GM12878 (cell line): ENCODE results near the gene CA6. TPM values are rescaled to one million over a fixed set of nuclear protein-coding genes. Genes with fewer than 3 reads are reported as not detected.
"Not testable (repeated sequence)": the region's sequence is repeated elsewhere in the genome, so short reads cannot be mapped to it uniquely, and the experiment has no call there.

ENCODE experiments used
- ATAC-seq: fragments of 200-7000 bp; cut with Tn5 transposase; 3 replicates; pipeline ENCODE4 v1.9.1; 2020; ENCODE audit warnings: mild to moderate bottlenecking, moderate library complexity
- BruUV-seq: library from RNA; stranded (reverse); fragments of 400-500 nt; replicated peaks from 2 replicates; lab custom pipeline; 2021; lab: Mats Ljungman, UMichigan
- CTCF ChIA-PET: fragments of 300-600 bp; sonication (Branson Sonifier 250); formaldehyde crosslinking; extraction: SDS; loops from one replicate; lab custom pipeline; 2021; ENCODE audit warnings: inconsistent platforms; lab: Yijun Ruan, JAX
- POLR2A ChIA-PET: fragments of 350-600 bp; formaldehyde crosslinking; extraction: SDS; loops from one replicate; lab custom pipeline; 2021; ENCODE audit warnings: inconsistent platforms; lab: Charles Lee
- RAD21 ChIA-PET: fragments of 300-600 bp; sonication (Branson Sonifier 250); formaldehyde crosslinking; loops from one replicate; lab custom pipeline; 2023; ENCODE audit warnings: antibody characterized with exemption; ENCODE audit not compliant: unreplicated experiment; lab: Charles Lee
- SMC1A ChIA-PET: fragments of 300-600 bp; sonication (Branson Sonifier 250); formaldehyde crosslinking; loops from one replicate; lab custom pipeline; 2023; ENCODE audit not compliant: unreplicated experiment, uncharacterized antibody; lab: Charles Lee
- DNase-seq: peaks from one replicate; pipeline ENCODE4 v3.0.0-alpha.2; 2011; ENCODE audit warnings: low read depth, low spot score
- FAIRE-seq: peaks from 3 replicates; lab custom pipeline; 2011; peaks lifted over from hg19 to GRCh38; lab: Jason Lieb, UNC
- H2AFZ ChIP-seq: 2 replicates; pipeline ENCODE4 v1.6.0; 2011; ENCODE audit warnings: low read depth, low read length, control low read depth; ENCODE audit not compliant: control insufficient read depth
- H3K27ac ChIP-seq: 2 replicates; pipeline ENCODE4 v1.5.1; 2011; ENCODE audit warnings: control low read depth; ENCODE audit not compliant: control insufficient read depth, insufficient read depth
- H3K27me3 ChIP-seq, 2 experiments: replicated peaks in 1 of 2; 2 replicates each; pipeline versions ENCODE4 v1.6.0 to v1.6.1; 2011; ENCODE audit warnings: low read length in 1 of 2; ENCODE audit not compliant: control insufficient read depth in 2 of 2, insufficient read depth in 2 of 2
- H3K36me3 ChIP-seq, 2 experiments: 2 replicates each; pipeline ENCODE4 v1.5.1; 2011; ENCODE audit warnings: low read length in 1 of 2; ENCODE audit not compliant: control insufficient read depth in 2 of 2, insufficient read depth in 2 of 2
- H3K4me1 ChIP-seq: 2 replicates; pipeline ENCODE4 v1.6.1; 2011; ENCODE audit warnings: mild to moderate bottlenecking, low read length, moderate library complexity, mixed read lengths; ENCODE audit not compliant: control insufficient read depth, insufficient read depth
- H3K4me2 ChIP-seq: 2 replicates; pipeline ENCODE4 v1.6.0; 2011; ENCODE audit warnings: control low read depth; ENCODE audit not compliant: control insufficient read depth, insufficient read depth
- H3K4me3 ChIP-seq: fragments of 200-600 bp; sonication (generic); 2 replicates; pipeline ENCODE4 v1.5.1; 2016
- H3K79me2 ChIP-seq: 2 replicates; pipeline ENCODE4 v1.6.0; 2011; ENCODE audit warnings: low read length; ENCODE audit not compliant: control insufficient read depth, insufficient read depth
- H3K9ac ChIP-seq: 2 replicates; pipeline ENCODE4 v1.8.0; 2011; ENCODE audit warnings: low read length, control low read depth, mixed read lengths; ENCODE audit not compliant: control insufficient read depth, insufficient read depth
- H3K9me3 ChIP-seq: replicated peaks from 3 replicates; pipeline ENCODE4 v1.5.1; 2011; ENCODE audit warnings: mild to moderate bottlenecking, low read length; ENCODE audit not compliant: control insufficient read depth, insufficient read depth
- H4K20me1 ChIP-seq: 2 replicates; pipeline ENCODE4 v1.6.0; 2011; ENCODE audit not compliant: control insufficient read depth, insufficient read depth
- IKZF1 ChIP-seq: fragments of 450-650 bp; conservative IDR thresholded peaks from 2 replicates; pipeline ENCODE4 v1.6.1; 2017; ENCODE audit warnings: antibody characterized with exemption, mild to moderate bottlenecking
- SMARCA5 ChIP-seq: fragments of 450-650 bp; IDR thresholded peaks from 2 replicates; pipeline ENCODE4 v1.6.1; 2017; ENCODE audit warnings: mild to moderate bottlenecking
- STAT3 ChIP-seq: IDR thresholded peaks from 2 replicates; pipeline ENCODE4 v1.6.1; 2011; ENCODE audit warnings: low read depth, low read length, improper control_type of control experiment
- WRNIP1 ChIP-seq: IDR thresholded peaks from 2 replicates; pipeline ENCODE4 v1.6.1; 2011; ENCODE audit warnings: low read depth, low read length, improper control_type of control experiment, borderline replicate concordance
- WGBS: methylation state at CpG from one replicate; pipeline ENCODE4 v1.1.6; 2016; ENCODE audit warnings: low lambda C conversion rate; ENCODE audit not compliant: insufficient replicate concordance, insufficient coverage; ENCODE audit errors: missing lambda C conversion rate; 5-methylcytosine and 5-hydroxymethylcytosine counted together
- in situ Hi-C: fragments of 300-500 bp; cut with MboI; formaldehyde crosslinking; loops from 9 replicates; pipeline ENCODE4 v1.14.3; 2018; ENCODE audit warnings: mixed read lengths
- intact Hi-C: fragments of 100-400 bp; cut with micrococcal nuclease; formaldehyde crosslinking; loops from one replicate; pipeline ENCODE4 v1.14.2; 2022; ENCODE audit not compliant: unreplicated experiment
- polyA plus RNA-seq, 11 experiments: library from polyadenylated mRNA; depleted of rRNA in 4 of 11; unstranded in 6 of 11; stranded (reverse) in 5 of 11; fragments of >200 nt; fragmentation: Nextera tagmentation in 4 of 11; fragmentation: Illumina TruSeq in 1 of 11; extraction: Ambion mirVana in 4 of 11; extraction: Trizol in 1 of 11; gene quantifications; 1 replicate in 1 of 11; 2 replicates in 10 of 11; pipeline versions ENCODE4 v1.2.1 to v1.2.3, GENCODE V29; 2011 to 2016; ENCODE audit warnings: inconsistent platforms in 2 of 11, missing spikeins in 2 of 11, low read depth in 1 of 11
- total RNA-seq, 4 experiments: library from RNA; depleted of rRNA in 3 of 4; stranded (reverse); fragments of >200 nt in 3 of 4; fragmentation: Illumina TruSeq in 1 of 4; extraction: Trizol in 1 of 4; gene quantifications; 2 replicates each; pipeline versions ENCODE4 v1.2.1 to v1.2.3, GENCODE V29; 2013 to 2021

The CA6 gene
- total and polyA plus RNA-seq, 10 of the 15 experiments (the other 5 are each of a cell fraction or from before 2014, with no cell fraction given) = not detected

- TF ChIP-seq SMARCA5 (no peak), WRNIP1 (no peak), IKZF1 (no peak), STAT3 (no peak)
- TF ChIP-seq, all 136 proteins: peak for 0
Measured at GRCh38 chr1:8945568-8945967, at the start of gene CA6 (continued).

DNA sequence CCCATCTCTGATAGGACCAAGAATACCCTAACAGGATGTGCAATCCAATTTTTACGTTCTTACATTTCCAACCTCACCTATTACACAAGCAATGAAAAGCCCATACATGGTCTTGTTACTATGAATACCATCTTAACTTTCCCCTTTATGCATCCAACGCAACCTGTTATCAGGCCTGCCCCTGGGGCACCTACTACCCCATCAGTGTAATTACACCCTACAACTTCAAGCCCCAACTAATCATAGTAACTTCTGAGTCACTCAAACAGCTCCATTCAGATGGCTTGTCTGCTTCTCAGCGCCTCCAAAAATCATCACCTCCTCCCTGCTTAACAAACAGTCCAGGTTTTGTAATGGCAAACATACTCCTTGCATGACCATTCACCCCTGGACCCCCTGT lies 48.9 kb upstream of the CA6 start:
- H3K4me2 ChIP-seq, H3K27ac ChIP-seq, FAIRE-seq, ATAC-seq, H3K27me3 ChIP-seq, H3K79me2 ChIP-seq, RAD21 ChIA-PET, POLR2A ChIA-PET, H3K9me3 ChIP-seq, H3K4me3 ChIP-seq, BruUV-seq, DNase-seq, H3K4me1 ChIP-seq, in situ Hi-C loops, CTCF ChIA-PET, intact Hi-C loops, H4K20me1 ChIP-seq, SMC1A ChIA-PET, H2AFZ ChIP-seq, H3K36me3 ChIP-seq, H3K9ac ChIP-seq: not testable (repeated sequence)
- WGBS = 48% methylated on average over 3 of the region's 3 CpGs

- H3K27me3 ChIP-seq, H3K27ac ChIP-seq, H4K20me1 ChIP-seq, DNase-seq, intact Hi-C loops, POLR2A ChIA-PET, H3K4me1 ChIP-seq, H2AFZ ChIP-seq, H3K9me3 ChIP-seq, ATAC-seq, SMC1A ChIA-PET, RAD21 ChIA-PET, BruUV-seq, H3K4me2 ChIP-seq, H3K4me3 ChIP-seq, H3K9ac ChIP-seq, H3K36me3 ChIP-seq, CTCF ChIA-PET, FAIRE-seq, H3K79me2 ChIP-seq, in situ Hi-C loops: not testable (repeated sequence)
- 64% methylated on average over 4 of the region's 4 CpGs for WGBS
Measured at GRCh38 chr1:8897505-8897904, 48.2 kb upstream of the CA6 start.
